ENCODE results near the gene CHRNA4. TPM values are rescaled to one million over a fixed set of nuclear protein-coding genes. Genes with fewer than 3 reads are reported as not detected.

CHRNA4 gene
- total and polyA plus RNA-seq, 2 of the 13 experiments (the other 11 are each of a cell fraction or from before 2014, with no cell fraction given), result not detected

DNA sequence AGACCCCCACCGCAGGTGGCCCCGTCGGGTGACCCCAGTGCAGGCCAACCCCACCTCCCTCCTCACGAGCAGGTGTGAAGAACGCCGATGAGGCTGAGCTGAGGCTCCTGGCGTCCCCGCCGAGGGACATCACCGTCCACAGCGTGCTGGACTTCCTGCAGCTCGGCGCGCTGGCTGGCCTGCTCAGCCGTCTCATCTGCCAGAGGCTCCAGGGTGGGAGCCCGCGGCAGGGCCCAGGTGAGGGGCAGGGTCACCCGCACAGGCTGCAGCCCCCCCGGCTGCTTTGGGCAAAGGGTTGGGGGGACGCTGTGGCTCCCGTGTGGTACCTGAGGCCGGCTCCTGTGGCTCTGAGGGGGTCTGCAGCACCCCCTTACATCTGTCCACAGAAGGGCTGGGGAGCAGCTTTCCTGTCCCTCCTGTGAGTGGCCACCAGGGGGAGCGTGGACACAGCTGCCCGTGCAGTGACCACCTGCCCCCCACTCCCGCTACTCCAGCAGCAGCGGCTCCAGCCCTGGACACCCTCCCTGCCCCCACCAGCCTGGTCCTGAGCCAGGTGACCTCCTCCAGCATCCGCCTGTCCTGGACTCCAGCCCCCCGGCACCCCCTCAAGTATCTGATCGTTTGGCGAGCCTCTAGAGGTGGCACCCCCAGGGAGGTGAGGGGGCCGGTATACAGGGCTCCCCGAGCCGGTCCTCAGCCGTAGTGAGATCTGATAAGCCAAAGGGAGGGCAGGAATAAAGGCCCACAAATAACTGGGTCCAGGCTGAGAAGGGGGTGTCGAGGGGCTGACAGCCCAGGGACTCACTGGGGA lies 51.7 kb downstream of the CHRNA4 start (continued):
- TF ChIP-seq TFAP4 (IDR thresholded peaks at IDR 0.05; ENCODE audit: borderline replicate concordance, low read depth) (peak; percentile 31; the same call in 1 of the 2 replicates), HHEX (CRISPR knock-in tag; IDR thresholded peaks at IDR 0.05) (no peak), ZNF274 (CRISPR knock-in tag; IDR thresholded peaks at IDR 0.05) (peak; percentile 64; the same call in 1 of the 2 replicates), CSRNP2 (CRISPR knock-in tag; conservative IDR thresholded peaks at IDR 0.05; ENCODE audit: low read depth) (no peak), ZFAT (CRISPR knock-in tag; conservative IDR thresholded peaks at IDR 0.05) (no peak), PCBP2 (optimal IDR thresholded peaks at IDR 0.05; ENCODE audit: low read depth, low read length, poor library complexity, severe bottlenecking) (no peak), ZNF501 (CRISPR knock-in tag; IDR thresholded peaks at IDR 0.05) (peak; percentile 70), MED13 (CRISPR knock-in tag; IDR thresholded peaks at IDR 0.05) (no peak), BHLHE40 (IDR thresholded peaks at IDR 0.05; ENCODE audit: low read length) (0 out of 2 replicates have a peak, but pooled peaks have one; percentile 8), CAMTA2 (CRISPR knock-in tag; IDR thresholded peaks at IDR 0.05; ENCODE audit: borderline replicate concordance) (no peak), MTA1 (CRISPR knock-in tag; IDR thresholded peaks at IDR 0.05; ENCODE audit: borderline replicate concordance) (peak; percentile 15; the same call in 1 of the 2 replicates), ZNF17 (CRISPR knock-in tag; IDR thresholded peaks at IDR 0.05) (no peak), ZNF572 (CRISPR knock-in tag; IDR thresholded peaks at IDR 0.05) (peak; percentile 77; the same call in 1 of the 2 replicates), ZNF768 (CRISPR knock-in tag; IDR thresholded peaks at IDR 0.05) (0 out of 2 replicates have a peak, but pooled peaks have one; percentile 33), ZNF703 (CRISPR knock-in tag; IDR thresholded peaks at IDR 0.05; ENCODE audit: borderline replicate concordance) (no peak), IRX3 (CRISPR knock-in tag; IDR thresholded peaks at IDR 0.05; ENCODE audit: borderline replicate concordance, low read depth) (no peak), ZFY (CRISPR knock-in tag; IDR thresholded peaks at IDR 0.05) (0 out of 2 replicates have a peak, but pooled peaks have one; percentile 29), KDM5B (CRISPR knock-in tag; IDR thresholded peaks at IDR 0.05; ENCODE audit: borderline replicate concordance) (no peak; the same call in 1 of the 2 replicates), ZNF546 (CRISPR knock-in tag; conservative IDR thresholded peaks at IDR 0.05) (0 out of 2 replicates have a peak, but pooled peaks have one; percentile 52), CREBL2 (CRISPR knock-in tag; IDR thresholded peaks at IDR 0.05; ENCODE audit: borderline replicate concordance) (no peak), KDM4B (CRISPR knock-in tag; IDR thresholded peaks at IDR 0.05) (no peak), ZNF160 (CRISPR knock-in tag; IDR thresholded peaks at IDR 0.05) (no peak), ZNF841 (CRISPR knock-in tag; IDR thresholded peaks at IDR 0.05; ENCODE audit: borderline replicate concordance) (no peak), ARNT (IDR thresholded peaks at IDR 0.05) (no peak), HDAC2 (CRISPR knock-in tag; IDR thresholded peaks at IDR 0.05) (no peak)
- TF ChIP-seq, protein P1, sequence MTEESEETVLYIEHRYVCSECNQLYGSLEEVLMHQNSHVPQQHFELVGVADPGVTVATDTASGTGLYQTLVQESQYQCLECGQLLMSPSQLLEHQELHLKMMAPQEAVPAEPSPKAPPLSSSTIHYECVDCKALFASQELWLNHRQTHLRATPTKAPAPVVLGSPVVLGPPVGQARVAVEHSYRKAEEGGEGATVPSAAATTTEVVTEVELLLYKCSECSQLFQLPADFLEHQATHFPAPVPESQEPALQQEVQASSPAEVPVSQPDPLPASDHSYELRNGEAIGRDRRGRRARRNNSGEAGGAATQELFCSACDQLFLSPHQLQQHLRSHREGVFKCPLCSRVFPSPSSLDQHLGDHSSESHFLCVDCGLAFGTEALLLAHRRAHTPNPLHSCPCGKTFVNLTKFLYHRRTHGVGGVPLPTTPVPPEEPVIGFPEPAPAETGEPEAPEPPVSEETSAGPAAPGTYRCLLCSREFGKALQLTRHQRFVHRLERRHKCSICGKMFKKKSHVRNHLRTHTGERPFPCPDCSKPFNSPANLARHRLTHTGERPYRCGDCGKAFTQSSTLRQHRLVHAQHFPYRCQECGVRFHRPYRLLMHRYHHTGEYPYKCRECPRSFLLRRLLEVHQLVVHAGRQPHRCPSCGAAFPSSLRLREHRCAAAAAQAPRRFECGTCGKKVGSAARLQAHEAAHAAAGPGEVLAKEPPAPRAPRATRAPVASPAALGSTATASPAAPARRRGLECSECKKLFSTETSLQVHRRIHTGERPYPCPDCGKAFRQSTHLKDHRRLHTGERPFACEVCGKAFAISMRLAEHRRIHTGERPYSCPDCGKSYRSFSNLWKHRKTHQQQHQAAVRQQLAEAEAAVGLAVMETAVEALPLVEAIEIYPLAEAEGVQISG (CRISPR knock-in tag; IDR thresholded peaks at IDR 0.05), result 0 out of 2 replicates have a peak, but pooled peaks have one; percentile 26
